KMS-11 (cell line): Measurements from ENCODE around the gene SRBD1.

ENCODE experiments used
- H2AFZ ChIP-seq: fragments of 200-600 bp; sonication (generic); 2 replicates; pipeline ENCODE4 v1.6.1; 2016; ENCODE audit warnings: antibody characterized with exemption, mixed run types, low read depth
- H3K27ac ChIP-seq: fragments of 200-600 bp; sonication (generic); 2 replicates; pipeline ENCODE4 v1.6.1; 2016; ENCODE audit warnings: mild to moderate bottlenecking, mixed run types
- H3K27me3 ChIP-seq: fragments of 200-600 bp; sonication (generic); 2 replicates; pipeline ENCODE4 v1.6.1; 2017; ENCODE audit warnings: mild to moderate bottlenecking, low read depth, mixed run types, moderate library complexity; ENCODE audit not compliant: insufficient read depth
- H3K36me3 ChIP-seq: fragments of 200-600 bp; sonication (generic); 2 replicates; pipeline ENCODE4 v1.6.1; 2017; ENCODE audit warnings: mild to moderate bottlenecking, mixed run types; ENCODE audit not compliant: insufficient read depth
- H3K4me1 ChIP-seq: fragments of 200-600 bp; sonication (generic); 2 replicates; pipeline ENCODE4 v1.6.1; 2016; ENCODE audit warnings: mild to moderate bottlenecking, low read depth, mixed run types; ENCODE audit not compliant: poor library complexity, severe bottlenecking
- H3K4me2 ChIP-seq: fragments of 200-600 bp; sonication (generic); 2 replicates; pipeline ENCODE4 v1.7.0; 2016; ENCODE audit warnings: mild to moderate bottlenecking, mixed run types
- H3K4me3 ChIP-seq: fragments of 200-600 bp; sonication (generic); IDR thresholded peaks from 2 replicates; pipeline ENCODE4 v1.6.1; 2017; ENCODE audit warnings: low read depth, low read length, mixed read lengths; ENCODE audit not compliant: insufficient read depth
- H3K79me2 ChIP-seq: fragments of 200-600 bp; sonication (generic); 2 replicates; pipeline ENCODE4 v1.6.1; 2016; ENCODE audit warnings: low read depth, mixed run types; ENCODE audit not compliant: insufficient read depth
- H3K9ac ChIP-seq: fragments of 200-600 bp; sonication (generic); 2 replicates; pipeline ENCODE4 v1.6.1; 2016; ENCODE audit warnings: mild to moderate bottlenecking, mixed run types
- H4K20me1 ChIP-seq: fragments of 200-600 bp; sonication (generic); 2 replicates; pipeline ENCODE4 v1.6.1; 2016; ENCODE audit warnings: mild to moderate bottlenecking, mixed run types; ENCODE audit not compliant: insufficient read depth
- TF ChIP-seq, protein P1 (sequence below): fragments of 200-600 bp; sonication (generic); conservative IDR thresholded peaks from 2 replicates; pipeline ENCODE4 v1.6.1; 2017; ENCODE audit warnings: low read depth, mild to moderate bottlenecking, antibody characterized with exemption, low read length, moderate library complexity, mixed read lengths

Gene SRBD1

GRCh38 chr2:45586600-45586999, 24.5 kb downstream of the SRBD1 start:
- Histone ChIP-seq H3K4me1 (peaks cover 21% of the 10 kb centered on the region), H3K4me2 (no peak overlapping the region), H3K9ac (no peak overlapping the region), H2AFZ (no peak overlapping the region), H3K36me3 (no peaks in the 10 kb centered on the region), H4K20me1 (no peaks in the 10 kb centered on the region), H3K4me3 (no peak overlapping the region), H3K27me3 (no peaks in the 10 kb centered on the region), H3K27ac (no peak overlapping the region), H3K79me2 (no peaks in the 10 kb centered on the region)
- TF ChIP-seq, protein P1, sequence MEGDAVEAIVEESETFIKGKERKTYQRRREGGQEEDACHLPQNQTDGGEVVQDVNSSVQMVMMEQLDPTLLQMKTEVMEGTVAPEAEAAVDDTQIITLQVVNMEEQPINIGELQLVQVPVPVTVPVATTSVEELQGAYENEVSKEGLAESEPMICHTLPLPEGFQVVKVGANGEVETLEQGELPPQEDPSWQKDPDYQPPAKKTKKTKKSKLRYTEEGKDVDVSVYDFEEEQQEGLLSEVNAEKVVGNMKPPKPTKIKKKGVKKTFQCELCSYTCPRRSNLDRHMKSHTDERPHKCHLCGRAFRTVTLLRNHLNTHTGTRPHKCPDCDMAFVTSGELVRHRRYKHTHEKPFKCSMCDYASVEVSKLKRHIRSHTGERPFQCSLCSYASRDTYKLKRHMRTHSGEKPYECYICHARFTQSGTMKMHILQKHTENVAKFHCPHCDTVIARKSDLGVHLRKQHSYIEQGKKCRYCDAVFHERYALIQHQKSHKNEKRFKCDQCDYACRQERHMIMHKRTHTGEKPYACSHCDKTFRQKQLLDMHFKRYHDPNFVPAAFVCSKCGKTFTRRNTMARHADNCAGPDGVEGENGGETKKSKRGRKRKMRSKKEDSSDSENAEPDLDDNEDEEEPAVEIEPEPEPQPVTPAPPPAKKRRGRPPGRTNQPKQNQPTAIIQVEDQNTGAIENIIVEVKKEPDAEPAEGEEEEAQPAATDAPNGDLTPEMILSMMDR: no peak

GRCh38 chr2:45585267-45585861, 25.7 kb downstream of the SRBD1 start:
- H4K20me1 ChIP-seq: no peaks in the 10 kb centered on the region
- H2AFZ ChIP-seq: no peak overlapping the region
- no peaks in the 10 kb centered on the region for H3K79me2 ChIP-seq
- no peak overlapping the region for H3K4me3 ChIP-seq
- H3K4me1 ChIP-seq: peaks cover 16% of the 10 kb centered on the region
- no peaks in the 10 kb centered on the region for H3K27me3 ChIP-seq
- no peak overlapping the region for H3K9ac ChIP-seq
- no peak overlapping the region for H3K27ac ChIP-seq
- no peak overlapping the region for H3K4me2 ChIP-seq
- H3K36me3 ChIP-seq: no peaks in the 10 kb centered on the region
- TF ChIP-seq, protein P1: peak; percentile 80

GRCh38 chr2:45583977-45584376, 27.1 kb downstream of the SRBD1 start:
- TF ChIP-seq, protein P1: no peak
- Histone ChIP-seq H3K4me1 (peaks cover 20% of the 10 kb centered on the region), H4K20me1 (no peaks in the 10 kb centered on the region)

DNA sequence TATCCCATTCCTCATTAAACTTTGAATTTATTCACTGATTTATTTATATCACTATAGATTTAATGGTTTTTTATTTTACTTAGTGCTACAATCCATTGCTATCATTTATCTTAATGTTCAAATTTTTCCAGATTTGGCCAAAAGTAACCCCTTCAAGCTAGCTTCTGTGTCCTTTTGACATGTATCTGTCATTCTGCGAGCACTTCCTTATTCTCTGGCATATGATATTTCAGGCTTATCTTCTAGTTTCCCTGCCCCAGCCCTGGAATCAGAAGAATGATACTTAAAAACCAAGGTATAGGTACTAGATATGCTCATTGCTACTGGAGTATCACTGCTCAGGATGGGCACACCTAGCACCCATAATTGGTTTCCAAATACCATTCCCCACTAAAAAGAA, 28.5 kb downstream of the SRBD1 start:
- Histone ChIP-seq H3K9ac (no peak overlapping the region), H3K4me2 (no peak overlapping the region), H3K4me1 (peaks cover 19% of the 10 kb centered on the region), H3K79me2 (no peaks in the 10 kb centered on the region), H3K27ac (no peak overlapping the region), H2AFZ (no peak overlapping the region), H3K4me3 (no peak overlapping the region), H3K36me3 (no peaks in the 10 kb centered on the region), H3K27me3 (no peaks in the 10 kb centered on the region), H4K20me1 (no peaks in the 10 kb centered on the region)
- TF ChIP-seq, protein P1: no peak

More at GRCh38 chr2:45583977-45584376, 27.1 kb downstream of the SRBD1 start:
- Histone ChIP-seq H3K27me3 (no peaks in the 10 kb centered on the region), H3K9ac (no peak overlapping the region), H3K27ac (no peak overlapping the region), H3K79me2 (no peaks in the 10 kb centered on the region), H3K36me3 (no peaks in the 10 kb centered on the region), H3K4me3 (no peak overlapping the region), H2AFZ (no peak overlapping the region), H3K4me2 (no peak overlapping the region)
